Measurements from ENCODE around the gene GALNT16.
"Not testable (repeated sequence)": the region's sequence is repeated elsewhere in the genome, so short reads cannot be mapped to it uniquely, and the experiment has no call there.

The GALNT16 gene

GRCh38 chr14:69259168-69259526 is 811 bp upstream of the GALNT16 start:
- DNase-seq (ENCODE audit: low read depth in 1 of 2, low spot score in 1 of 2) = no peak

DNA sequence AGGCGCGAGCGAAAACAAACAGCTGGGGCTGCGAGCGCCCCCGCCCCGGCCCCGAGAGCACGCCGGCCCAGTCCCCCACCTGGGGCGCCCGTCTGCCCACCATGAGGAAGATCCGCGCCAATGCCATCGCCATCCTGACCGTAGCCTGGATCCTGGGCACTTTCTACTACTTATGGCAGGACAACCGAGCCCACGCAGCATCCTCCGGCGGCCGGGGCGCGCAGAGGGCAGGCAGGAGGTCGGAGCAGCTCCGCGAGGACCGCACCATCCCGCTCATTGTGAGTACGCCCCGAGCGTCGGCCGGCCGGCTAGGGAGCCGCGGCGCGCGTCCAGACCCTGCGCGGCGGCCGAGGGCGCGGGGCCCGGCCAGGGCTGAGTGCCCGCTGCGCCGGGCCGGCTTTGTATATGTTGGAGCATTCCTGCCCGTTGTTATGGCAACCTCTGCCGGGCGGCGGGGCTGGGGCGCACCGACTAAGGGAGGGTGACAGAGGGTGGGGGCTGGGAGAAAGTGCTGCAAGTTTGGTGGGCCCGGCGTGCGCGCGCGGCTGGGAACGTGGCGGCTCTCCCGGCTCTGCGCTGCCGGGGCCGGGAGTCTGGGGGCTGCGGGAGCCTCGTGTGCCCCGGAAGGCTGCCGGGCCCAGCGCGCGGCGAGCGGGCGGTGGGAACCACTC is 367 bp downstream of the GALNT16 start:
- DNase-seq (ENCODE audit: low read depth in 1 of 2, low spot score in 1 of 2) = no peak

DNA sequence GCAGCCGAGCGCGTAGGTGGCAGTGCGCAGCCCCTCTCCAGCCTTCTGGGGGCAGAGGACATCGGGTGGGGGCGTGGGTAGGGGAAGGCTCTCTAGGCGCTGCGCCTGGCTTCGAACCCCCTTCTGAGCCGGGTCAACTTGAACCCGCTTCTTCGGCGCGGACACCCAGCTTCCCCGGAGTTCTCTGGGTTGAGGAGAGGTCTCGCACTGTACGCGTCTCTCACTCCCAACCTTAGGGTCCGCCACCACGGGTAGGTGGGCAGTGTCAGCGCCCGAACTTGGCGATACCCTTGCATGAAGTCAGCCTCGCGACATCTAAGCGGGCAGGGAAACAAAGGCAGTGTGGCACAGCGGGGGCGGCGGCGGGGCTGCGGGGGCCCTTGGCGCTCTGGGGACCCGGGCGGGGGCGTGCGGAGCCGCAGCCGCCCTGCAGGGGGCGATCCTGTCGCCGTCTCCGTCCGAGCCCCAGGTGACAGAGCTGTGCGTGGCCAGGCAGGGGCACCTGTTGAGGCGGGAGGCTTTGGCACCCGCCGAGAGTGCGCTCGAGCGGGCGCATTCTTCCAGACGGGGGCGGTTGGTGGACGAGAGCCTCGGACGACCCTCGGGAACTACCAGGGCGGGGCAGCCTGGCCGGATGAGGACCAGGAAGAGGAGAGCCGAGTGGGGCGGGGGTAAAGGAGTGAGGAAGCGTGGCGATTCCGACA is 1.1 kb downstream of the GALNT16 start:
- DNase-seq (ENCODE audit: low read depth in 1 of 2, low spot score in 1 of 2) = peak in 1 of 2 donors; percentile 19

GRCh38 chr14:69261761-69262331 is 1.9 kb downstream of the GALNT16 start:
- no peak for DNase-seq (ENCODE audit: low read depth in 1 of 2, low spot score in 1 of 2)

GRCh38 chr14:69262516-69262915 is 2.6 kb downstream of the GALNT16 start:
- DNase-seq (ENCODE audit: low read depth in 1 of 2, low spot score in 1 of 2) = no peak

- DNase-seq (ENCODE audit: low read depth in 1 of 2, low spot score in 1 of 2) = no peak
Observed at GRCh38 chr14:69263364-69263763, 3.4 kb downstream of the GALNT16 start.

- no peak for DNase-seq (ENCODE audit: low read depth in 1 of 2, low spot score in 1 of 2)
Observed at GRCh38 chr14:69263771-69264170, 3.8 kb downstream of the GALNT16 start.

- no peak for DNase-seq (ENCODE audit: low read depth in 1 of 2, low spot score in 1 of 2)
Observed at GRCh38 chr14:69266572-69267345, 6.8 kb downstream of the GALNT16 start.

DNA sequence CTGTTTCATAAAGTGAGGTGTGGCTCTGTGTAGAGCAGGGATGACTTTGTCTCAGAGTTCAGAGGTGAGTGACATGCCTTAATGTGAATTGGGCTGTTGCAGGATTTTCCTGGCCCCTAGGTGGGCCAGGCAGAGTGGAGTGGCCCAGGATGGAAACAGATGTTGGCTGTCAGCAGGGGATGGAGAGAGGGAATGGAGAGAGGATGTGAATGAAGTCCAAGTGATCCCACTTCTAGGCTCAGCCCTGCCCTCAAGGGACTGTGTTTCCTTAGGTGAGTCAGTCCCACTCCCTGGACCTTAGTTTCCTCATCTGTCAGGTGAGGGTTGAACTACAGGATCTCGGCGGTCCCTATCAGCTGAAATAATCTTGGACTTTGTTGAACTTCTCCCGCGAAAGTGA is 7.5 kb downstream of the GALNT16 start:
- DNase-seq (ENCODE audit: low read depth in 1 of 2, low spot score in 1 of 2) = no peak

- no peak for DNase-seq (ENCODE audit: low read depth in 1 of 2, low spot score in 1 of 2)
Observed at GRCh38 chr14:69268223-69268622, 8.3 kb downstream of the GALNT16 start.

- no peak for DNase-seq (ENCODE audit: low read depth in 1 of 2, low spot score in 1 of 2)
Observed at GRCh38 chr14:69268763-69269162, 8.8 kb downstream of the GALNT16 start.

DNA sequence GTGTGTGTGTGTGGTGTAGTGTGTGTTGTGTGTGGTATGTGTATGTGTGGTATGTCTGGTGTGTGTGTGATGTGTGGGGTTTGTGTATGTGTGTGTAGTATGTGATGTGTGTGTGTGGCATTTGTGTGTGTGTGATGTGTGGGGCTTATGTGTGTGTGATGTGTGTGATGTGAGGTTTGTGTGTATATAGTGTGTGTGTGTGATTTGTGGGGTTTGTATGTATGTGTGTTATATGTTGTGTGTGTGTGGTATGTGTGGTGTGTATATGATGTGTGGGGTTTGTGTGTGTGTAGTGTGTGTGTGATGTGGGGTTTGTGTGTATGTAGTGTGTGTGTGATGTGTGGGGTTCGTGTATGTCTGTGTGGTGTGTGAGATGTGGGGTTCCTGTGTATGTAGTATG is 9.4 kb downstream of the GALNT16 start:
- DNase-seq (ENCODE audit: low read depth in 1 of 2, low spot score in 1 of 2) = no peak

DNA sequence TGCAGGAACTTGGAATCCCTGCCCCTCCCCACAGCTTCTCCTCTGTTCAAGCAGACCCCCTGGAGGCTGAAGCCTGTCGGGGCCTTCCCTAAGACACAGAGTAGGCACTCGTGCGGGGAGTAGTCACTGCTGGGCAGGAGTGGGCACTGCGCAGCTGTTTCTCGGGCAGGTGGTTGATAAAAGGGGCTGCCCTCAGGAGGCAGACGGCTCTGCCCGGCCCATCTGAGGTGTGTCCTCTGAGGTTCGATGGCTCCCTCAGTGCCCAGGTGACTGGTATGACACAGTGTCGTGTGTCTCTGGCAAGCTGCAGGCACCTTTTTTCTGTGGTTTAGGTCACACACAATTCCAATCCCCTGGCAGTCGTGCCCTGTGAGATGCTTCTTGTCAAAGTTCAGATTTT is 10.1 kb downstream of the GALNT16 start:
- DNase-seq (ENCODE audit: low read depth in 1 of 2, low spot score in 1 of 2) = no peak

- no peak for DNase-seq (ENCODE audit: low read depth in 1 of 2, low spot score in 1 of 2)
Observed at GRCh38 chr14:69270795-69271708, 11.1 kb downstream of the GALNT16 start.

GRCh38 chr14:69274321-69274720 is 14.4 kb downstream of the GALNT16 start:
- DNase-seq (ENCODE audit: low read depth in 1 of 2, low spot score in 1 of 2) = no peak

GRCh38 chr14:69275331-69275730 is 15.4 kb downstream of the GALNT16 start:
- DNase-seq (ENCODE audit: low read depth in 1 of 2, low spot score in 1 of 2) = no peak

DNA sequence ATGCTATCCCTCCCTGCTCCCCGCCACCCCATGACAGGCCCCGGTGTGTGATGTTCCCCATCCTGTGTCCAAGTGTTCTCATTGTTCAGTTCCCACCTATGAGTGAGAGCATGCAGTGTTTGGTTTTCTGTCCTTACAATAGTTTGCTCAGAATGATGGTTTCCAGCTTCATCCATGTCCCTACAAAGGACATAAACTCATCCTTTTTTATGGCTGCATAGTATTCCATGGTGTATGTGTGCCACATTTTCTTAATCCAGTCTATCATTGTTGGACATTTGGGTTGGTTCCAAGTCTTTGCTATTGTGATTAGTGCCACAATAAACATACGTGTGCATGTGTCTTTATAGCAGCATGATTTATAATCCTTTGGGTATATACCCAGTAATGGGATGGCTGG is 17.4 kb downstream of the GALNT16 start:
- DNase-seq (ENCODE audit: low read depth in 1 of 2, low spot score in 1 of 2) = not testable (repeated sequence)

- no peak for DNase-seq (ENCODE audit: low read depth in 1 of 2, low spot score in 1 of 2)
Observed at GRCh38 chr14:69280746-69281291, 20.9 kb downstream of the GALNT16 start.

DNA sequence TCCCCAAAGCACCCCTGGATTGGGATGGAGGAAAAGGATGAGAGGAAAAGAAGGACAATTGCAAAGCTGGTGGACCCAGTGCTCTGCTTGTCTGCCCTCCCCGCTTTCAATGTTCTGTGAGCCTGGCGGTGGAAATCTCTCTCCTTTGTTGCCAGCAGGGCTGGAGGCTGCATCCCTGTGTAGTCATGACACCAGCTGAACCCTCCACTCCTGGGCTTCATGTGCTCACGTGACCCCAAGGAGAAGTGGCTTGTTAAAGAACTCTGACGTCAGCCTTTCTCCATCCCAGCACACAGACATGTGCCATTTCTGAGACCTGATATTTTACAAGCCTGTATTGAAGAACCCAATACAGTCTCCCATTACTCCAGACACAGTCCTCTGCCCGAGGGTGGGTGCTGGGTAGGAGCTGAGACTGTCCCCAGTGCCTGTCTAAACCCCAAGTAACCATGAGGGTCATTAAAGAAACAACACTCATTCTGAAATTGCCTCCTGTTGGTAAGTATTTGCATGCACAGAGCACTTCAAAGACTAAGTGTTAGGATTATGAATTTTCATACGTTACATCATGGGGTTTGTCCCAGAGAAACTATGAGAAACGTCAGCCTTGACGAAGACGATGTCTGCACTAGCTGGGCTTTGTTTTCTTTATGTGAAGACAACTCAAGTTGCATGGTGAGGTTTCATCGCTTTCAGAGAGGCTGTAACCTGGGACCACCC is 21.7 kb downstream of the GALNT16 start:
- DNase-seq (ENCODE audit: low read depth in 1 of 2, low spot score in 1 of 2) = no peak

DNA sequence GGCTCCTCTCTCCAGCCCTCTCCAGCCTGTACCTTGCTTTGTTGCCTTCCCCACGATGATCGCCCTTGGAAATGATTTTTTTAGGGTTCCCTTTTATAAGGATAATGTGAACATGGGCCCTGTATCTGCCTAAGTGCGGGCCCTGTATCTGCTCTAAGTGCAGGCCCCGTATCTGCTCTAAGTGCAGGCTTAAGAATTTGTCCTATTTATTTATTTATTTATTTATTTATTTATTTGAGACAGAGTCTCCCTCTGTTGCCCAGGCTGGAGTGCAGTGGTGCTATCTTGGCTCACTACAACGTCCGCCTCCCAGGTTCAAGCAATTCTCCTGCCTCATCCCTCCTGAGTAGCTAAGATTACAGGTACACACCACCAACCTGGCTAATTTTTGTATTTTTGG is 22.5 kb downstream of the GALNT16 start:
- no peak for DNase-seq (ENCODE audit: low read depth in 1 of 2, low spot score in 1 of 2)
